ENCODE results near the gene PTBP2. TPM values are rescaled to one million over a fixed set of nuclear protein-coding genes. Genes with fewer than 3 reads are reported as not detected.

The PTBP2 gene
- total and polyA plus RNA-seq, 2 of the 8 experiments (the other 6 are each of a cell fraction or from before 2014, with no cell fraction given) = 24.2 to 61.7 TPM

- TF ChIP-seq CREB1 (IDR thresholded peaks at IDR 0.05) = peak; percentile 52; the same call in 1 of the 2 replicates
- TF ChIP-seq HDAC6 (IDR thresholded peaks at IDR 0.05; ENCODE audit: low read depth, low read length) = no peak
- 0 out of 4 replicates have a peak, but pooled peaks of 1 of the 2 experiments have one; percentile 9 for TF ChIP-seq HDAC2 (IDR thresholded peaks at IDR 0.05; ENCODE audit: borderline replicate concordance in 1 of 2, low read depth in 2 of 2, low read length in 2 of 2)
- no peak for TF ChIP-seq CTBP2 (IDR thresholded peaks at IDR 0.05; ENCODE audit: borderline replicate concordance, insufficient read depth, insufficient read length, low read length)
- TF ChIP-seq JUND (IDR thresholded peaks at IDR 0.05; ENCODE audit: low read length) = no peak
- peak; percentile 87; the same call in 1 of the 2 replicates for TF ChIP-seq PHF8 (conservative IDR thresholded peaks at IDR 0.05; ENCODE audit: low read depth, low read length)
- TF ChIP-seq POLR2A (IDR thresholded peaks at IDR 0.05; ENCODE audit: control extremely low read depth in 1 of 2, low read depth in 2 of 2, low read length in 2 of 2) = peak; percentile 63 to 80
- no peak for TF ChIP-seq CTCF (IDR thresholded peaks at IDR 0.05; ENCODE audit: control extremely low read depth in 1 of 3, insufficient read depth in 1 of 3, low read depth in 1 of 3, low read length in 3 of 3)
- TF ChIP-seq ASH2L (IDR thresholded peaks at IDR 0.05; ENCODE audit: low read length) = peak; percentile 75
- peak; percentile 27; the same call in 1 of the 2 replicates for TF ChIP-seq EGR1 (IDR thresholded peaks at IDR 0.05; ENCODE audit: borderline replicate concordance, low read depth, low read length)
- TF ChIP-seq, protein P1, sequence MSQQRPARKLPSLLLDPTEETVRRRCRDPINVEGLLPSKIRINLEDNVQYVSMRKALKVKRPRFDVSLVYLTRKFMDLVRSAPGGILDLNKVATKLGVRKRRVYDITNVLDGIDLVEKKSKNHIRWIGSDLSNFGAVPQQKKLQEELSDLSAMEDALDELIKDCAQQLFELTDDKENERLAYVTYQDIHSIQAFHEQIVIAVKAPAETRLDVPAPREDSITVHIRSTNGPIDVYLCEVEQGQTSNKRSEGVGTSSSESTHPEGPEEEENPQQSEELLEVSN (IDR thresholded peaks at IDR 0.05) = 0 out of 2 replicates have a peak, but pooled peaks have one; percentile 62
- TF ChIP-seq POLR2AphosphoS5 (IDR thresholded peaks at IDR 0.05; ENCODE audit: low read depth, low read length) = peak; percentile 74
- TF ChIP-seq MAX (IDR thresholded peaks at IDR 0.05) = peak; percentile 52; the same call in 1 of the 2 replicates
- TF ChIP-seq TEAD4 (IDR thresholded peaks at IDR 0.05; ENCODE audit: low read depth, low read length) = no peak
- no peak for TF ChIP-seq JUN (IDR thresholded peaks at IDR 0.05; ENCODE audit: low read depth, low read length)
- no peak for TF ChIP-seq RXRA (IDR thresholded peaks at IDR 0.05; ENCODE audit: insufficient read depth, low read depth, low read length)
- TF ChIP-seq RAD21 (IDR thresholded peaks at IDR 0.05 in 1 of 2, conservative IDR thresholded peaks at IDR 0.05 in 1 of 2; ENCODE audit: low read depth in 2 of 2, low read length in 2 of 2) = peak in 1 of 2 experiments; percentile 5; a peak in 2 of 4 replicates
- TF ChIP-seq KDM4A (IDR thresholded peaks at IDR 0.05; ENCODE audit: low read depth, low read length, severe bottlenecking) = peak; percentile 27
- peak; percentile 2 for TF ChIP-seq TBP (IDR thresholded peaks at IDR 0.05; ENCODE audit: low read depth, low read length)
Measured at GRCh38 chr1:96721416-96722160, at the start of gene PTBP2 (continued).

Data from H1 (cell line).